WTC11 (cell line): ENCODE data around the gene FAM204A. TPM values are rescaled to one million over a fixed set of nuclear protein-coding genes. Genes with fewer than 3 reads are reported as not detected.

Experiments used
- ATAC-seq: fragments of 200-7000 bp; cut with Tn5 transposase; 2 replicates; pipeline ENCODE4 v1.10.0; 2021; ENCODE audit warnings: mild to moderate bottlenecking, moderate library complexity
- CTCF ChIA-PET: fragments of 300-600 bp; sonication (Branson Sonifier 250); formaldehyde crosslinking; loops from one replicate; lab custom pipeline; 2021; ENCODE audit warnings: antibody characterized with exemption; lab: Charles Lee
- POLR2A ChIA-PET: fragments of 350-600 bp; sonication (Branson Sonifier 250); formaldehyde crosslinking; loops from one replicate; lab custom pipeline; 2021; ENCODE audit warnings: antibody characterized with exemption; lab: Charles Lee
- DNase-seq: peaks from one replicate; pipeline ENCODE4 v3.0.0; 2021; ENCODE audit warnings: low spot score
- H3K27ac Mint-ChIP-seq: 2 replicates; pipeline ENCODE4 v1.8.0; 2021; ENCODE audit warnings: mixed read lengths
- H3K27me3 Mint-ChIP-seq: 2 replicates; pipeline ENCODE4 v1.8.0; 2021; ENCODE audit warnings: low read depth, mild to moderate bottlenecking, moderate library complexity, mixed read lengths
- H3K36me3 Mint-ChIP-seq: 2 replicates; pipeline ENCODE4 v1.8.0; 2021; ENCODE audit warnings: mixed read lengths
- H3K4me1 Mint-ChIP-seq: 2 replicates; pipeline ENCODE4 v1.8.0; 2022; ENCODE audit warnings: mixed read lengths
- H3K4me3 Mint-ChIP-seq: 2 replicates; pipeline ENCODE4 v1.8.0; 2021; ENCODE audit warnings: mild to moderate bottlenecking, moderate library complexity, mixed read lengths
- H3K9me3 Mint-ChIP-seq: 2 replicates; pipeline ENCODE4 v1.8.0; 2021; ENCODE audit warnings: mixed read lengths
- AR ChIP-seq: fragments of 250-450 bp; sonication (Bioruptor Pico); IDR thresholded peaks from 2 replicates; pipeline ENCODE4 v1.9.0; 2021; ENCODE audit warnings: mild to moderate bottlenecking
- CBFB ChIP-seq: sonication (generic); formaldehyde crosslinking; IDR thresholded peaks from 2 replicates; pipeline ENCODE4 v1.8.1; 2022; ENCODE audit warnings: mild to moderate bottlenecking, low read depth, missing genetic modification reagents
- FOXP1 ChIP-seq: sonication (generic); formaldehyde crosslinking; IDR thresholded peaks from 2 replicates; pipeline ENCODE4 v1.8.0; 2022; ENCODE audit warnings: missing genetic modification reagents, mild to moderate bottlenecking, moderate library complexity, borderline replicate concordance
- GABPB1 ChIP-seq: sonication (generic); formaldehyde crosslinking; IDR thresholded peaks from 2 replicates; pipeline ENCODE4 v1.8.1; 2023; ENCODE audit warnings: mild to moderate bottlenecking, missing genetic modification reagents
- HMGA2 ChIP-seq: fragments of 250-450 bp; sonication (Bioruptor Pico); IDR thresholded peaks from 2 replicates; pipeline ENCODE4 v1.4.0; 2021; ENCODE audit warnings: mild to moderate bottlenecking, moderate library complexity
- IRF1 ChIP-seq: sonication (generic); formaldehyde crosslinking; IDR thresholded peaks from 2 replicates; pipeline ENCODE4 v1.8.0; 2023; ENCODE audit warnings: missing genetic modification reagents
- MYBL2 ChIP-seq: sonication (generic); formaldehyde crosslinking; IDR thresholded peaks from 2 replicates; pipeline ENCODE4 v1.8.1; 2023; ENCODE audit warnings: mild to moderate bottlenecking, moderate library complexity, missing genetic modification reagents
- NFE2L1 ChIP-seq: sonication (generic); formaldehyde crosslinking; IDR thresholded peaks from 2 replicates; pipeline ENCODE4 v1.8.1; 2023; ENCODE audit warnings: missing genetic modification reagents
- NFYB ChIP-seq: sonication (generic); formaldehyde crosslinking; conservative IDR thresholded peaks from 2 replicates; pipeline ENCODE4 v1.8.0; 2022; ENCODE audit warnings: low read depth, missing genetic modification reagents
- NR1H2 ChIP-seq: sonication (generic); formaldehyde crosslinking; IDR thresholded peaks from 2 replicates; pipeline ENCODE4 v1.9.0; 2021; ENCODE audit warnings: mild to moderate bottlenecking, moderate library complexity, missing genetic modification reagents
- NR2C2 ChIP-seq: sonication (generic); formaldehyde crosslinking; IDR thresholded peaks from 2 replicates; pipeline ENCODE4 v1.8.0; 2022; ENCODE audit warnings: mild to moderate bottlenecking, missing genetic modification reagents
- PRDM15 ChIP-seq: sonication (generic); formaldehyde crosslinking; IDR thresholded peaks from 2 replicates; pipeline ENCODE4 v1.8.0; 2022; ENCODE audit warnings: missing genetic modification reagents
- PREB ChIP-seq: sonication (generic); formaldehyde crosslinking; IDR thresholded peaks from 2 replicates; pipeline ENCODE4 v1.8.1; 2022; ENCODE audit warnings: mild to moderate bottlenecking, missing genetic modification reagents, moderate library complexity, borderline replicate concordance
- USF2 ChIP-seq: sonication (generic); formaldehyde crosslinking; IDR thresholded peaks from 2 replicates; pipeline ENCODE4 v1.8.1; 2023; ENCODE audit warnings: mild to moderate bottlenecking, missing genetic modification reagents, moderate library complexity
- ZNF138 ChIP-seq: sonication (generic); formaldehyde crosslinking; conservative IDR thresholded peaks from 2 replicates; pipeline ENCODE4 v1.8.1; 2022; ENCODE audit warnings: mild to moderate bottlenecking, moderate library complexity, missing genetic modification reagents
- ZNF396 ChIP-seq: fragments of 250-450 bp; sonication (Bioruptor Pico); IDR thresholded peaks from 2 replicates; pipeline ENCODE4 v1.8.0; 2021; ENCODE audit warnings: mild to moderate bottlenecking, moderate library complexity, borderline replicate concordance
- ZNF512 ChIP-seq: sonication (generic); formaldehyde crosslinking; IDR thresholded peaks from 2 replicates; pipeline ENCODE4 v1.8.1; 2022; ENCODE audit warnings: missing genetic modification reagents, borderline replicate concordance
- total RNA-seq: library from RNA; stranded (reverse); gene quantifications from 3 replicates; pipeline ENCODE4 v1.2.3, GENCODE V29; 2021

FAM204A gene
- total RNA-seq, 1 experiment from 2014 or later: 33.3 TPM

GRCh38 chr10:118310822-118311221 is 31.3 kb downstream of the FAM204A start (continued):
- TF ChIP-seq IRF1 (CRISPR knock-in tag) (no peak), HMGA2 (CRISPR knock-in tag) (no peak)

GRCh38 chr10:118309911-118310310 is 32.2 kb downstream of the FAM204A start:
- POLR2A ChIA-PET: interaction anchor here (0.6 kb wide), 1 partner anchor 108 kb away, joined by 3 read pairs; no protein-coding TSS in a partner anchor
- Mint-ChIP-seq H3K9me3 (no peaks in the 10 kb centered on the region), H3K4me3 (no peak overlapping the region), H3K27ac (no peak overlapping the region), H3K36me3 (peaks cover 6% of the 10 kb centered on the region; the same call in 1 of the 2 replicates), H3K4me1 (no peaks in the 10 kb centered on the region), H3K27me3 (no peaks in the 10 kb centered on the region)
- DNase-seq: no peak
- ATAC-seq: no peak
- TF ChIP-seq CBFB (CRISPR knock-in tag) (no peak), NFYB (CRISPR knock-in tag) (no peak), PREB (CRISPR knock-in tag) (no peak), NR1H2 (CRISPR knock-in tag) (no peak), HMGA2 (CRISPR knock-in tag) (no peak), MYBL2 (no peak), PRDM15 (CRISPR knock-in tag) (no peak), ZNF138 (no peak), NR2C2 (CRISPR knock-in tag) (no peak), NFE2L1 (CRISPR knock-in tag) (no peak), USF2 (CRISPR knock-in tag) (no peak), ZNF396 (CRISPR knock-in tag) (no peak), ZNF512 (CRISPR knock-in tag) (no peak), AR (CRISPR knock-in tag) (no peak), GABPB1 (CRISPR knock-in tag) (no peak), FOXP1 (no peak)
- CTCF ChIA-PET: no interaction called here
